RPMI7951 (cell line): ENCODE measurements around the gene GBF1. TPM values are rescaled to one million over a fixed set of nuclear protein-coding genes. Genes with fewer than 3 reads are reported as not detected.
"Not testable (repeated sequence)": the region's sequence is repeated elsewhere in the genome, so short reads cannot be mapped to it uniquely, and the experiment has no call there.

Experiments
- DNase-seq: peaks from one replicate; pipeline ENCODE4 v3.0.0-alpha.2; 2012; ENCODE audit warnings: low read depth
- total RNA-seq: library from RNA; depleted of rRNA; stranded (reverse); fragments of >200 nt; shearing (Covaris generic); gene quantifications from 2 replicates; pipeline ENCODE4 v1.2.3, GENCODE V29; 2014

The GBF1 gene
- total RNA-seq, 1 experiment from 2014 or later = 31.0 TPM

DNA sequence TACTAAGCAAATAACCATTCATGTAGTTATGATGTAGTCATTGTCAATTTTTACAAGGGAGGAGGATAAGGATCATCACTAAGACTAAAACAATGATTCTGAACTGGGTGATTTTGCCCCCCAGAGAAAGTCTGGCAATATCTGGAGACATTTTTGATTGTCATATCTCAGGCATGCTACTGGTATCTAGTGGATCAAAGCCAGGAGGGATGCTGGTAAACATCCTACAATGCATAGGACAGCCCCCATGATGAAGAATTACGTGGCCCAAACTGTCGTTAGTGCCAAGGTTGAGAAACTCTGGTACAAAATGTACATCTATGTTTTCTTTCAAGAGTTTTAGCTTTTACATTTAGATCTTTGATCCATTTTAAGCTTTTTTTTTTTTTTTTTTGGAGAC is 57.3 kb downstream of the GBF1 start:
- DNase-seq = no peak

DNA sequence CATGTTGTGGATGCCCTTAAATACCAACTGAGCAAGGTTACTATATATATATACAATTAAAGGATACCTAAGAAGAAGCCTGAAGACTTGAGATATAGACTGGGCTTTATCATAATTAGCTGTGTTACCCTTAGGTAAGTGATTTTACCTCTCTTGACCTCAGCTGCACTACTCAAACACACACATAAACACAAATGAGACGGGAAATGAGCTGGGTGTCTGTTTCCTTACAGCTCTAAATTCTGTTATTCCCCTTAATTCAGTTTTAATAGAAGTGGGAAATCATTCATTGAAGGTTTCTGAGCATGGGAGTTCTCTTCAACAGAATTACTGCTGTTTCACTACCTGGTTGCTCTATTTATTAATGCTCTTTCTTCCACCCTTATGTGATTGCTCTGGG is 60.7 kb downstream of the GBF1 start:
- DNase-seq = no peak

DNA sequence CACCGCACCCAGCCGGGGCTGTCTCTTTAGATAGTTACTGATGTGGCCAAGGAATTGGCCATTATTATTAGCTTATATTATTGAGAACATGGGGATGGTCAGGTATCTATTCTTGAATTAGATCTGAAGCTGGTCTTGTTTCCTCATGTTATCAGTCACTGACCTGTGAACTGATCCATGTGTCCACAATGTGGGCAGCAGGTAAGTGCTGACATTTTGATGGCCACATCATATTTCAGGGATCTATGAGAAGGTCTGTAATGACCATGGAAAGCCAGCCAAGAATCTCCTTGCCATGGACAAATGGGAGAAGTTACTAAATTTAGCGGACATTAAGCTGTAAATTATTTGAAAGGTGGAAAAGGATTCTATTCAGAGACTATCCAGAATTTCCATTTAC is 61.4 kb downstream of the GBF1 start:
- no peak for DNase-seq

DNA sequence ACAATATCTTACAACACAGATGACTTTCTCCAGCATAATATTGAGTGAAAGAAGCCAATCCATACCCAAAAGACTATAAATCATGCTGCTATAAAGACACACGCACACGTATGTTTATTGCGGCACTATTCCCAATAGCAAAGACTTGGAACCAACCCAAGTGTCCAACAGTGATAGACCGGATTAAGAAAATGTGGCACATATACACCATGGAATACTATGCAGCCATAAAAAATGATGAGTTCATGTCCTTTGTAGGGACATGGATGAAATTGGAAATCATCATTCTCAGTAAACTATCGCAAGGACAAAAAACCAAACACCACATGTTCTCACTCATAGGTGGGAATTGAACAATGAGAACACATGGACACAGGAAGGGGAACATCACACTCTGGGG is 63.0 kb downstream of the GBF1 start:
- not testable (repeated sequence) for DNase-seq

DNA sequence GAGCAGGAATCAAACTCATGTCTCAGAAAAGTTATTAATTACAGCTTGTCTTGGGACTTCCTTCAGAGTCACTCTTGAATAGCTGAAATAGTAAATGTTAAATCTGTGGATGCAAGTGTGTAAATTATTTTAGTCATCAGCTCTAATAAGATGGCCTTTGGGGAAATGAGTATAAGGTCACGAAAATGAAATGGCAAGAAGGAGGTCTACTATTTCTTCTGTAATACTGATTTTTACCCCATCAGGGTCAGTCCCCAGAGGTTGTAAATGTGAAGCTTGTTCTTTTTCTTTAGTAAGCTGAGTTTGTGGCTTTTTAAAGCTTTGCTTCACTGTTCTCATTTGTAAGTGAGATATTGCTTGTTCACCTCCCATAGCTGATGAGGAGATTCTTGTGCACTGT is 63.9 kb downstream of the GBF1 start:
- DNase-seq = no peak

DNA sequence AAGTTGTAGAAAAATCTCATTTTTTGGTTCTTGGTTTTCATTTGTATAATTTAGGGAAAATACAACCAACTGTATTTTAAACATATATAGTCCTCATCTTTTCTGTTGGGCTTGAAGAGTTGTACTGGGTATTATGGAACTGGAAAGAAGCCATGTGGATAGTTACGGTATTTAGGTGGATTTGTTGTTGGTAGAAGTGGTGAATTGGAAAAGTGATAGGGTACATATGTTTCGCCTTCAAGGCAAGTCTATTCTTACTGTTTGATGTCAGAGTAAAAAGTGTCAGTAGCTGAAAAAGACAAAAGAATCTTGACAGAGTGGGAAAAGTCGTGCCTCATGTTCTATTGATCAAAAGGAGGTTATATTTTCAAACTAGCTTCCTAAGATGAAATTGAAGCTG is 64.6 kb downstream of the GBF1 start:
- no peak for DNase-seq

DNA sequence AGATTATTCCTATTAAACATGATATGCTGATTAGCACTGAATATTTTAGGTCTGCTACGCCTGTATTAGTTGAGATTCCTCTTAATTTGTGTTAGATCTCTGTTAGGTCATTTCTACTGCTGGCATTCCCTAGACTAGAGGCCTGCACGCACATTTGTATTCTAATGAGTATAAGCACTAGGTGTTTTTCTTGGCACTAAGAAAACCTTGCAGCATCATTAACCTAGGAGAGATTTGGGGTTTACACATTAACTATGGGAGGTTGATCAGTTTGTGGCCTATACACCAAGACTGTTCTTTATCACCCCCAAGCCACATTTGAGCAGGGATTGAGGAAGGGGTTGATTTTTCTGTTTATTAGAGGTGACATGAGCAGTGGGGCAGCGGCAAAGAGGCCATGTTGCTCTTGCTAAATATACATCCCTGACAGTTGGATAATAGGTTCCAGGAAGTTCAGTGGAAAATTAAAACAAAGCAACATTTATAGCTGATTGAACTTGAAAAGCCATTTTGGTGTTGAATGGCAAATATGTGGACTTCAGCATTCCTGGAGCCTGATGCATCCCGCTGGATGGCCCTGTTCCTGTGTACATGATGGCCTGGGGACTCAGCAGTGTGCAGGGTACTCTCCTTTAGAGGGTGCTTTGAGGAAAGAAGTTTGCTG is 65.2 kb downstream of the GBF1 start:
- DNase-seq = peak; percentile 74

DNA sequence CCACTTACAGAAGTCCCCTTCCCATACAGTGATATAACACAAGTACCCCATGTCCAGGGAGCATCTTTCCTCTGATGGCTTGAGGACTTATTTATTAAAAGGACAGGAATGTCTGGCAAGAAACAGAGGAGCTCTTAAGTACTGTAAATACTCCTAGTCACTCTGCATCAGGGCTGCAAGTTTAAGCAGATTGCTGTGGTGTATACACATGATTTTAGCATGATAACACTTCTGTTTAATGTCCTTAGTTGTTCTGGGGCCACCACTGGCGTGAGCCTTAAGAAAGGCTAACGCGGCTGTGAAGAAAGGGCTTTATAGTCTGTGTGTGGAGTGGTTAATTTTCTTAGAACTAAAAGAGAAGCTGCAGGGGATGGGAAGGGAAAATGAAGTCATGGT is 65.7 kb downstream of the GBF1 start:
- no peak for DNase-seq

DNA sequence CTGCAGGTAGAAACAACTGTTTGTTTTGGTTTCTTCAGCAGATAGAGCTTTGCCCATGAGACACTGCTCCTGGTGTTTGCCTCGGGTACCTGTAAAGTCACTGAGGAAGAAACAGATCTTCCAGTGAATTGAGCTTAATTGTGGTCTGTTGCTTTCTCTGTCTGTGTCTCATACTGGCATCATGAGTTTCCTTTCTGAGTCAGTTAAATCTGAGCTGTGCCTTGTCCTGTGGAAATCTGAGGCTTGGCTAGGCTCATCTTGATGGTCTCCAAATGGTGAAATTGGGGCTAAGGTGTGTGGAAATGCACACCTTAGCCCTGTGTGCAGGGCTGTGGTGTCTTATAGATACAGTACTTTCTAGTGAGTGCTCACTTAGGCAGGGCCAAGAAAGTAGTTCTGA is 67.4 kb downstream of the GBF1 start:
- no peak for DNase-seq

DNA sequence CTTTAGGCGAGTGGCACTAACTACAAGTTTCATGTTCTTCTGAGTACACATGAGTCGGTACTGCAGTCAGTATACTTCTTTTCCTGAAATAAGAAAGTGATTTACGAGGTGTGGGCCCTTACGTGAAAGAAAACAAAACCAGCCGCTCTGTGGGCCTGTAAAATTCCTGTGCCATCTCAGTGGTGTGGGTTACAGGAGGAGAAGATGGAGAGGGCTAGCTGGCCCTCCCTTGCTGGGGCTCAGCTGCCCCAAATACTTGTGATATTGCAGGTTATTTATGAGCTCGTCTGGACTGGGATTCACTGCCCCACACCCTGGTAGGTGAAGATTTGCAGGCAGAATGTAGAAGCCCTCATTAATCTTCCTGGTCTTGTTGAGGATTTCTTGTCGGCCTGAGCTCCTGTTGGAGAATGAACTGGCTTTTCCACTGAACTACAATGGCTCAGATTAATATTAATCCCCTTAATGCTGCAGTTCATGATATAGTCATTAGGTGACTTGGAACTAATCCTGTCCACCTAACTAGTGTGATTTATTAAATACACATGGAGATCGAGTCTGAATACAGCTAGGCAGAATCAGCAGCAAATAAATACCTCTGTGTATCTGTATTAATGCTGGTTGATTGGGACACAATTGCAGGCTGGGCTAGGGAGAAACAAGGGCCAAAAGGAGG is 68.0 kb downstream of the GBF1 start:
- no peak for DNase-seq

DNA sequence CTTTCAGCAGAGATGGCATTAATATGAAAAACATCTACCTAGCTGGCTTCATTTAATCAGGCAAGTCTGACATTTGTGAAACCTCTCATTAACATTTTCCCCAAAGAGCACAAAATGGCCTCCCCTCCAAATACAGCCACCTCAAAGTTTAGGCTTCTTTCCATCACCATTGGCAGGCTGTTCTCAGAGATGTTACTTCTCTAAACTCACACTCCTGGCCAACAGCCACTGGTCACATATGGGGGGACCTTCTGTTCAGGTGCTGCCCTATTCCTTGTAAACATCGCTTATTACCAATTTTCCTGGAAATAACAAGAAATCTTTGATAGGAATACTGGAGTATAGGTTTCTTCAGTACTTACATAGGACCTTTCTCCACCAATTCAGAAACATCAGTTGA is 69.5 kb downstream of the GBF1 start:
- no peak for DNase-seq

DNA sequence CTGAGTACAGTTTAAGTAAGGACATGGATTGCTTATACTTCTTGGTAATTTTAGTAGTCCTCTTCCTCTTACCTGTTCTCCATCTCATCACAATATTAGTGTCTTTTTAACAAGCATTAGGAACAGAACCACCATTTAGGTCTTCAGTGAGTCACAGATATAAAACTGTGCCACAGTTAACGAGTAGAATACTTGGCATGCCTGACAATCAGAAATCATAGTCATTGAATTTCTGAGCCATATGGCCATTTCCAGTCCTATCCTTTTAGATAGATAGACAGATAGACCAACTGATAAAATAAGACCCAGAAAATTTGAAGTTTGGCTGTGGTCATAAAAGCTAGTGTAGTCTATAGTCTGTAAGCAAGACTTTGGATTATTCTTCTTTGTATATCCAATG is 71.1 kb downstream of the GBF1 start:
- no peak for DNase-seq

DNA sequence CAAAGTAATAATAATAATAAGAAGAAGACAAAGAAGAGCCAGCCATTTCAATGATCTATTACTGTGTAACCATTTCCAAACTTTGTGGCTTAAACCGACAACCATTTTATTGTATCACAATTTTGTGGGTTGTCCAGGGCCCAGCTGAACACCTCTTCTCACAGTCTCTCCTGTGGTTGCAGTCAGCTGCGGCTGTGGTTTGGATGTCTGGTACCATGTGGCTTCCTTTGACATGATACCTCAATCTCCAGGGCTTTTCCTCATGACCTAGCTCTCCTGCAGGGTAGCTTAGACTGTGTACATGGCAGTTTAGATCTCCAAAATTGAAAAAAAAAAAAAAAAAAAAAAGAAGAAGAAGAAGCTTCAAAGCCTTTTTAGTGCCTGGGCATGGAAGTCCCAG is 77.6 kb downstream of the GBF1 start:
- DNase-seq = peak; percentile 66

DNA sequence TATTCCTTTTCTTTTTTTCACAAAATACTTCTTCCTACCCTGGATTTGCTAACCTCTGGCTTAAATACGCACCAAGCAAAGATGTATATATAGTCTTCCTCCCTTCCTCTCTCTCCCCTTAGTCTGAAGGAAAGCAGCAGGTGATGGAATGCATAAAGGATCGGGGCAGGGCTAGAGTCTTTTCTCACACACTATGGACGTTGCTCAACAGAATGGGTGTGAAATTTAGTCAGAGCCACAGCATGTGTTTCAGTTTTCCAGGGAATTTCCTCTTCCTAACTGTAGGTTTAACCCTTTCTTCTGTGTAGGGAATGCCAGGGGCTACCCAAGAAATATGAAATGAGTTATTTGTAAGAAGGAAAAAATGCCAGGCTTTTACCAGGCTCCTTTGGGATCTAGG is 78.7 kb downstream of the GBF1 start:
- no peak for DNase-seq

DNA sequence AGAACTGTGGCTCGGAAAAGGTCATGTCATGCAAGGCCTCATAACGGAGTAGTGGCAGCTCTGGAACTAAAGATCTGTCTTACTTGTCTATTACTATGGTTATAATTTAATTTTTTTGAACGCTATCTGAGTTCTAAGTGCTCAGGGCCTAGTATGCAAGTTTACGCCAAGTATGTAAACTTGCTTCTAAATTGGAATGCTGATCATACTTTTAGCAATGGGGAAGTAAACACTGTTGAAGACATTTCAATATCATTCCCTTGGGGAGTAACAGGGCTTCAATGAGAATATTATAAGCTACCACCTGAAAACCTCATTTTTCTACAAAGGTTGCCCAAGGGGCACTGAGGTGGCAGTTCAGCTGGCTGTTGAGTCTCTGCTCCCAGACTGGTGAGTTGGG is 80.7 kb downstream of the GBF1 start:
- no peak for DNase-seq

DNA sequence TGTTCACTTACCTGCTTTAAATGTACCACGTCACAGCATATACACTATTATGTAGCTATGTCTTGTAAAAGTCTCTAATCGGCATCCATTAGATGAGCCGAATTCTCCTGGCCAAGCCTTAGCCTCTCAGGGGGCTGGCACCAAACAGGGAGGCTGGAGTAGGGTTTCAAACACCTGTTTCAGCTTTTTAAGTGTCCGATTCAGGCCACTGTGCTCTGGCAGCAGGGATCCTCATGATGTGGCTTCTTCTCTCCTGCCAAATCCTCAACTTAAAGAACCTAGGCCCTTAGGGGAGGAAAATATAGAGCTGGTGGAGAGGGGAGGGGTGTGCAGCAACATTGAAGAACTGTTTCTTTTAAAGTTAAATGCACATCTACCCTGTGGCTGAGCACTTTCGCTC is 81.7 kb downstream of the GBF1 start:
- no peak for DNase-seq

DNA sequence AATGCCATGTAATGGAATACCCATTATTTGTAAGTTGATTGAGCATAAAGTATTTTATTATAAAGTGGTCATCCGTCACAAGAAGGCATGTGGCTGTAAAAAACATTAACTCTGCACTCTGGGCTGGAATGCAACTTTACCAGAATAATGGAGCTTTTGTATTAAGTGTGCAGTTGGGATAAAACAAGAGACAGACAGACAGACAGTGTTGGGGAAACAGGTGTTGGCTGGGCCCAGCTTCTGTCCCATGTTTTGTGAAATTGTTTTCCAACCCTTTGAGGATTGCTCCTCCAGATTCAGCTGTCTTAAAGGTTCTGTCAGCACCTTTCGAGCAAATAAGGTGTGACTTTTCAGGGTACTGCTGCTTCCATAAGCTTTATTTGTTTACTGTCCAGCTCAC is 82.3 kb downstream of the GBF1 start:
- DNase-seq = no peak

DNA sequence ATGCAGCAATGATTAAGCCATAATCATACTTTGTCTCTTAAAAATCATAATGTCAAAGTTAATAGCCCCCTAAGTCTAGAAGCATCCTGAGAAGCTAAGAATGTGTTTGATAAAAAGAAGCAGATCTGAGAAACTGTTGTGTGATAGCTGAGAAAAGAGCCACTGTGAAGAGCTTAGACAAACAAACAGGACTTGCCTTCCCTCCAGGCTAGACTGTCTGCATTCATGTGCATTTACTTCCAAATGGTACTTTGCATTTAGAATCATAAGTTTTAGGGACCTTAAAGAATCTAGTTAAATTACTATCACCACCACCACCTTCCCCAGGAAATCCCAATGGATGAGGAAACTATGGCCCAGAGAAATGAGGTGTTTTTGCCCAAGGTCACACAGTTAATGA is 87.4 kb downstream of the GBF1 start:
- no peak for DNase-seq

DNA sequence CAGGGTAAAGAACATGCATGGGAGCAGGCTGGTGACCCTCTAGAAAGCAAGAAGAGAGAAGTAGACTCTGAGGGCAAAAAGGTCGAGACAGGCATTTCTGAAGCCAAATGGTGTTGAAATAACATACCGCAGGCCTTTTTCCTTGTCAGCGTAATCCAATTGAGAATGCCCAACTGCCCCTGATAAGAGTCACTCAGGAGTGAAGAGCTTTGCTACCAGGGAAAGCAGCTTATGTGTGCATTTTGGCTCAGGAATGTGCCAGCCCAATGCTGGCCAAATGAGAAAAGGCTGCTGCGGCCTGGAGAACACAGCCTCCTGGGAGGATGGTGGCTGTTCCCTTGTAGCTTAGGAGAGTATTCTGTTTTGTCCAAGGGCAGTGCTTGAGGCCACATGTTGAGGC is 88.8 kb downstream of the GBF1 start:
- DNase-seq = no peak

DNA sequence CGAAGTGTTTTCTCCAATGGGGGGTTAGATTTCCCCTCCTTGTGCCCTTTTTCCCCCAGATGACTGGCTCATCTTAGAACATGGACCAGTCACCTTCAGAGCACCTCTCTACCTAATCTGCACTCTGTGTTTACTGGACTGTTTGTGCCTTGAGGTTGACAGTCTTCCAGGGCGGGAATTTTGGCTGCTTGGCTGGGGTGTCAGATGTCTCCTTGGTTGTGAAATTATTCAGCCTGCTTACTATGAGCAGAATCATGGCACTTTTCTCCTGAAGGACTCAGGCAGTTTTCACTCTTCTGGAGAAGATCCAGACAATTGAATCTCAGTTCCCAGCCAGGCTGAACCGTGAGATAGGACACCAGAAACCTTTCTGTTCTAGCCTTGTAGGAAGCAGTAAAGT is 89.9 kb downstream of the GBF1 start:
- DNase-seq = no peak

DNA sequence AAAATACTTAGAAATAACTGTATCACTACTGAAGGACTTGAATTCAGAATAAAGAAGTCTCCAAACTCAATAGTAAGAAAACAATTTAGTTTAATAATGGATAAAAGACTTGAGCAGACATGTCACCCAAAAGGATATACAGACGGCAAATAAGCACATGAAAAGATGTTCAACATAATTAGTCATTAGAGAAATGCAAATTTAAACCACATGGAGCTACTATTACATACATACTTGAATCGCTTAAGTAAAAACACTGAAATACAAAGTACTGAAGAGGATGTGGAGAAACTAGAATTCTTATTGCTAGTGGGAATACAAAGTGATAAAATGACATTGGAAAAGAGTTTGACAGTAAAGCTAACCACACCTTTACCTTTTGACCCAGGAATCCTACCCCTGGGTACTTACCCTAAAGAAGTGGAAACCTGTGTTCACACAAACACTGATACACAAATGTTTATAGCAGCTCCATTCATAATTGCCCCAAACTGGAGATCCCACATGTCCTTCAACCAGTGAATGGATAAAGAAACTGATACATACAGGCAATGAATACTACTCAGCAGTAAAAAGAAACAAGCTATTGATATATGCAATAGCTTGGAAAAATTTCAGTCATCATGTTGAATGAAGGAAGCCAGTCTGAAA is 95.8 kb downstream of the GBF1 start:
- no peak for DNase-seq

DNA sequence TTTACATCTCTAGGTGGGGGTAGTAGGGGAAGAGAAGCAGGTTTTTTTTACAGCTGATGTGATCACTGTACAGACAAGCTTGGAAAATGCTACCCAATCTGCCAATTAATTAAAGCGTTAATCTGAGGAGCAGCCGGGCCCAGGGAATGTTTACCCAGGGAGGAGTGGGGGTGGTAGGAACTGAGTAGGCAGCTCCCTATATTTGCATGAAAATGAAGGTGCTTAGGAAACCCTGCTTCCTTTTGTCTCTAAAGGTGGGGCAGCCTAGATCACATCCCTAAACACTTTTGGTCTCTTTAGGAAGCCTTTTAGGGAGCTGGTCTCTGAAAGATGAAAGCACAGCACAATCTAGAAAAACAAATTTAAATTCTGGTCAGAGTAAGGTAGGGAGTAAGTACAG is 97.1 kb downstream of the GBF1 start:
- DNase-seq = no peak

DNA sequence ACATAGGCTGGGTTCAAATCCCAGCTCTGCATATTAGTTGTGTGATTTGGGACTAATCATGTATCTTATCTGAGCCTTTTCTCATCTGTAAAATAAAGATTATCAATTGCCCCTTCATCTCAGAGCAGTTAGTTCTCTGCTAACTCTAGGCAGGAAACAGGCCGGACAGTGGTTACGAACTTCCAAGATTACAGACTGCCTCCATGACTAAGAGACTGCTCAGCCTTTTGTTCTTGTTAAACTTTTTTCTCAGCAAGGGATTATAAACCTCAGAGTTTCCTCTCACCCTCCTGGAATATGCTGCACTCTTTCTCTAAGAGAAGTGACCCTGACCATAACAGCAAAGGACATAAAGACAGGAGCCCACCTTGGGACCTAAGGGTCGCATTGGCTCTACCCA is 97.6 kb downstream of the GBF1 start:
- peak; percentile 74 for DNase-seq

DNA sequence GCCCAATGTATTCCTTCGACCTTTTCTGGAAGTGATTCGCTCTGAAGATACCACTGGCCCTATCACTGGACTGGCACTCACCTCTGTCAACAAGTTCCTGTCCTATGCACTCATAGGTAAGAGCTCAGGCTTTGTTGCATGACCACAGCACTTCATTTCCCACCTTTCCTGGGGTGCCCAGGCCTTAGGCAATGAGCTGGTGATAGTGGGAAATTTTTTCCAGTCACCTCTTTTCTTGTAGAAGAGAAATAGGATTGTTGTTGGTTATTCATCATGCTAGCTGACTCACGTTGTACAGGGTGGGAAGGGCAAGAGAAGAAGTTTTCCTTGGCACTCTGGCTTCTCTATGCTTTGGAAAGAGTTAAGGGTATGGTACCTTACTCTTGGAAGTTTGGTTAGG is 98.7 kb downstream of the GBF1 start:
- peak; percentile 22 for DNase-seq
